ENCODE measurements around the gene SPNS1.

Gene SPNS1

DNA sequence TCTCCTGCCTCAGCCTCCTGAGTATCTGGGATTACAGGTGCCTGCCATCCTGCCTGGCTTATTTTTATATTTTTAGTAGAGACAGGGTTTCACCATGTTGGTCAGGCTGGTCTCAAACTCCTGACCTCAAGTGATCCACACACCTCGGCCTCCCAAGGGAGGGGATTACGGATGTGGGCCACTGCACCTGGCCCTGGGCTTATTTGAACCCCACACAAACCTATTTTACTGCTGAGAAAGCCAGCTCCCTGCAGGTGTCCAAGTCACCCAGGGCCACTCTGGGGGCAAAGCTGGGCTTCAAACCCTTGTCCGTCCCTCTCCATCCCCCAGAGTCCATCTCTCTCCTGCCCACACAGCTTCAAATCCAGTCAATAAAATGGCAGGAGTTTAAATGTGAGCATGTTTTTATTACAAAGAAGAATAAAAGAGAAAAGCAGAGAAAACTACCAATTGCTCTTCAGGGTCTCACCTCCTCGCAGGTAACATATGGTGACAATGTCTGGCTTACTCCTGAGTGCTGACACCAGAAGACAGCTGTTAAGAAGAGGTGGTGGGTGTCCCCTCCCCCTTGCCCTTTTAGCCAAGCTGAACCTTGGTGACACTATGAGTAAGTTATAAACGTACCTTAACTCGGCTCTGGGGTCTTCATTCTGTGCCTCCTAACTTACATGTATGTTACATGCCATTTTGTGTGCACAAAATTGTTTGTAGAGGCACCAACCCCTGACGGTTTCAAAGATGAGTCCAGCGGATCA lies 55.7 kb downstream of the SPNS1 start:
- no peak for DNase-seq

Data from left hindlimb (tissue), 1 donor.